RWPE1 (cell line): ENCODE measurements around the gene ARFIP1.
"Not testable (repeated sequence)": the region's sequence is repeated elsewhere in the genome, so short reads cannot be mapped to it uniquely, and the experiment has no call there.

Source experiments
- CTCF ChIA-PET: fragments of 350-600 bp; sonication (Branson Sonifier 250); formaldehyde crosslinking; extraction: SDS; loops from one replicate; lab custom pipeline; 2021; lab: Yijun Ruan, JAX
- POLR2A ChIA-PET: fragments of 400-600 bp; formaldehyde crosslinking; extraction: SDS; loops from one replicate; lab custom pipeline; 2020; ENCODE audit warnings: antibody characterized with exemption; ENCODE audit not compliant: low non-redundant PET; lab: Yijun Ruan, JAX
- DNase-seq: peaks from one replicate; pipeline ENCODE4 v3.0.0; 2012; ENCODE audit warnings: low spot score
- H3K27ac ChIP-seq: fragments of 450-650 bp; 2 replicates; pipeline ENCODE4 v1.5.1; 2017
- CTCF ChIP-seq: fragments of 450-650 bp; conservative IDR thresholded peaks from 2 replicates; pipeline ENCODE4 v1.5.1; 2017; ENCODE audit warnings: low read depth, mild to moderate bottlenecking

Gene ARFIP1

GRCh38 chr4:152831416-152831815 lies 51.7 kb downstream of the ARFIP1 start:
- no peak for TF ChIP-seq CTCF
- CTCF ChIA-PET, result interaction anchor here (0.6 kb wide), 1 partner anchor 96 kb away, joined by 4 read pairs; no protein-coding TSS in a partner anchor
- H3K27ac ChIP-seq, result no peak overlapping the region
- no peak for DNase-seq
- POLR2A ChIA-PET, result no interaction called here

- POLR2A ChIA-PET, result no interaction called here
- TF ChIP-seq CTCF, result no peak
- CTCF ChIA-PET, result no interaction called here
- DNase-seq, result no peak
- H3K27ac ChIP-seq, result no peak overlapping the region
These were observed 57.2 kb downstream of the ARFIP1 start for GRCh38 chr4:152836936-152837335.

- POLR2A ChIA-PET, H3K27ac ChIP-seq: not testable (repeated sequence)
- CTCF ChIA-PET, result interaction anchor here (0.6 kb wide), 1 partner anchor 61 kb away, joined by 3 read pairs; no protein-coding TSS in a partner anchor
These were observed 60.0 kb downstream of the ARFIP1 start for GRCh38 chr4:152839729-152840128.

GRCh38 chr4:152843481-152844090 lies 63.8 kb downstream of the ARFIP1 start:
- ChIA-PET POLR2A (interaction anchor here (0.6 kb wide), 1 partner anchor 36 kb away, joined by 3 read pairs; no protein-coding TSS in a partner anchor), CTCF (no interaction called here)

More at GRCh38 chr4:152839729-152840128, 60.0 kb downstream of the ARFIP1 start:
- DNase-seq, result not testable (repeated sequence)

GRCh38 chr4:152847376-152847775 lies 67.6 kb downstream of the ARFIP1 start:
- ChIA-PET CTCF (interaction anchor here (0.6 to 2.0 kb wide), 5 partner anchors 14 to 280 kb away, joined by 3 to 13 read pairs (median 5); no protein-coding TSS in a partner anchor), POLR2A (no interaction called here)
- H3K27ac ChIP-seq, result no peak overlapping the region
- no peak for TF ChIP-seq CTCF
- DNase-seq, result no peak

More at GRCh38 chr4:152843481-152844090, 63.8 kb downstream of the ARFIP1 start:
- no peak overlapping the region for H3K27ac ChIP-seq
- DNase-seq, result no peak
- no peak for TF ChIP-seq CTCF

- H3K27ac ChIP-seq, result no peak overlapping the region
- ChIA-PET POLR2A (no interaction called here), CTCF (interaction anchor here (1.1 kb wide), 2 partner anchors 235 to 240 kb away, joined by 3 read pairs; no protein-coding TSS in a partner anchor)
- no peak for DNase-seq
- no peak for TF ChIP-seq CTCF
These were observed 68.8 kb downstream of the ARFIP1 start for GRCh38 chr4:152848508-152848907.

- TF ChIP-seq CTCF, result no peak
- H3K27ac ChIP-seq, result no peak overlapping the region
- ChIA-PET CTCF (interaction anchor here (0.7 kb wide), 2 partner anchors 97 to 277 kb away, joined by 4 read pairs; no protein-coding TSS in a partner anchor), POLR2A (no interaction called here)
- peak; percentile 40 for DNase-seq
These were observed 69.6 kb downstream of the ARFIP1 start for GRCh38 chr4:152849350-152849749.
